Measurements from ENCODE around the gene EFHC2.

DNA sequence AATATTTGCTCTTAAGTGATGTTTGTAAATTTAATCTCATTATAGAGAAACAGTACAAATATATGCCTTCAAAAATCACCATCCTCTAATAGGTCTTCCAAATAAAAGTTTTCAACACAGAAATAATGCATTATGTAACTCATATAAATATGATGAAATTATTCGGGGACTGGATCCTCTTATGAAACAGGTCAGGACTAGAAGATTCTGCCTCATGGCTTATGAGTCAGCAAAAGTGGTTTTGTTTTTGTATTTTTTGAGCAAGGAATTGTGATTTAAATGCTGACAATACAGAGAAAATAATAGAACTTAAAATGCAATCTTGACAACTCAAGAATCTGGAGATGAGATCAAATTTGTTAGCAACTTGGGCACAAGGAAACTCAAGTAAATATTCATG is 190.6 kb downstream of the EFHC2 start:
- no peak for TF ChIP-seq EZH2 (IDR thresholded peaks at IDR 0.05)
- TF ChIP-seq POLR2AphosphoS5 (IDR thresholded peaks at IDR 0.05; ENCODE audit: borderline replicate concordance, low read depth, low read length) = no peak
- TF ChIP-seq FOXP2 (optimal IDR thresholded peaks at IDR 0.05; ENCODE audit: control extremely low read depth, extremely low read length, insufficient read depth) = no peak
